Lower leg skin (tissue), 3 donors: Measurements from ENCODE around the gene ITPKC.

Source experiments
- CTCF ChIP-seq, 3 donors: fragments of 450-650 bp; IDR thresholded peaks; one replicate each; pipeline ENCODE4 v1.5.1; 2016; ENCODE audit warnings: antibody characterized with exemption in 3 of 3, mild to moderate bottlenecking in 3 of 3, moderate library complexity in 2 of 3
- POLR2A ChIP-seq, 2 donors: fragments of 450-650 bp; IDR thresholded peaks; one replicate each; pipeline ENCODE4 v1.6.1; 2016 to 2017; ENCODE audit warnings: antibody characterized with exemption in 2 of 2, mild to moderate bottlenecking in 1 of 2, moderate library complexity in 1 of 2

DNA sequence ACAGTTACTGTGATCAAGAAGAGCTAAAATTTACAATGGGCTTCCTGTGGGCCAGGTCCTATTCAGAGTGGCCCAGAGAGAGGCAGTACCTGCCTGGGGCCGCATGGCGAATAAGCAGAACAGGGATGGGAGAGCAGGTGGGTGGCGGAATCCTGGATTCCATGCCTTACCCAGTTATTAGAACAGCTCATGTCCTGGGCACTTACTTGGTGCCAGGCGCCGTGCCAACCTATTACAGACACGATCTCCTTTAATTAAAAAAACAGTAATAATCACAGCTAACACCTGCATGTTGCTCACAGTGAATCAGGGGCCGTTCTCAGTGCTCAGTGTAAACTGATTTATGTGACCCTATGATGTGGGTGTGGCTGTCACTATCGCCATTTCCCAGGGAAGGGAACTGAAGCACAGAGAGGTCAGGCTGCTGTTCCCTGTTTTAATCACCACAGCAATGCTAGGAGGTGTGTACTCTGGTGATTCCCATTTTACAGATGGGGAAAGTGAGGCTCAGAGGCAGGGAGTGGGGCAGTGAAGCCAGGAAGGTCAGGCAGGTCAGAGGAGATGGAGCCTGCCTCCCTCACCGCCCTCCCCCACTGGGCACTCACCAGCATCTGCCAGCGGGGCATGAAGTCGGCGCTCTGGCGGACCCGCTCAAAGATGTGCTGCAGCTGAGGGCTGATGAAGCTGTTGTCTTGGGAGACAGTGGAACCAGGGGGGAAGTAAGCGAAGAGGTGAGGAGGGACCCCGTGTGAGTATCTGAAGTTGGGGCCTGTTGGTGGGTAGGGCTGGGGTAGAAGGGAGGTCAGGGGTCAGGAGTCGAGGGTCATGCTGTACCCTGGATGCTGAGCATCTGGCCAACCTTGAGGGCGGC, 12.2 kb upstream of the ITPKC start:
- TF ChIP-seq POLR2A (IDR thresholded peaks at IDR 0.05) (no peak), CTCF (IDR thresholded peaks at IDR 0.05) (no peak)
